ENCODE results near the gene COL1A2. TPM values are rescaled to one million over a fixed set of nuclear protein-coding genes. Genes with fewer than 3 reads are reported as not detected.

Gene COL1A2
- total RNA-seq, 1 donor from 2014 or later, result 28.0 TPM

DNA sequence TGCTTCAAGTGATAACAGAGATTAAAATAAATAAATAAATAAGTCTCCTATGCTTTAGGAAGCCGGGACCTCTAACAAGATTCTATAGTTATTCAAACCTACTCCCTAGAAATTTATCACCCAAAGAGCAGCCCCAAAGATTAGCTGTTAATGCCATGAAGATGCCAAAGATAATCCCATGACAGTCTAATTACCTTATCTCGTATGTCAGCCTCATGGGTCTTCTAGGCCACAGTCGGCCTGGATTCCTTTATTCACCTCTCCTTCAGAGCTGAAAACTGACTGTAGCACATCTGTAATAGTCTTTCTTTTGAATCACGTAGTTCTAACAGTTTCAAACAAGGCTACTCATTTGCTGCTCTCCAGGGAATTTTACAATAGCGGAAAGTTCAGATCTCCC is 24.2 kb downstream of the COL1A2 start:
- Mint-ChIP-seq H3K36me3 (peaks cover 2% of the 10 kb centered on the region), H3K4me1 (no peaks in the 10 kb centered on the region), H3K27me3 (ENCODE audit: insufficient read depth, low read depth) (no peaks in the 10 kb centered on the region), H3K27ac (no peak overlapping the region), H3K9me3 (no peaks in the 10 kb centered on the region), H3K4me3 (no peak overlapping the region)
- Histone ChIP-seq H3K79me2 (ENCODE audit: low read depth) (no peaks in the 10 kb centered on the region), H3K4me1 (no peaks in the 10 kb centered on the region), H3K9me3 (ENCODE audit: low read depth) (no peaks in the 10 kb centered on the region), H3K9ac (no peak overlapping the region), H3K36me3 (peaks cover 4% of the 10 kb centered on the region), H4K20me1 (ENCODE audit: low read depth) (no peaks in the 10 kb centered on the region), H2AFZ (replicated peaks) (no peak overlapping the region), H3K4me3 (no peak overlapping the region), H3K4me2 (no peak overlapping the region), H3K27ac (no peak overlapping the region), H3K27me3 (no peaks in the 10 kb centered on the region), H3F3A (ENCODE audit: low read depth) (no peaks in the 10 kb centered on the region)
- no peak for TF ChIP-seq EZH2phosphoT487 (IDR thresholded peaks at IDR 0.05)
- no peak for TF ChIP-seq CTCF (IDR thresholded peaks at IDR 0.05)
- TF ChIP-seq EZH2 (IDR thresholded peaks at IDR 0.05), result no peak
- no peak for DNase-seq (ENCODE audit: low spot score)

DNA sequence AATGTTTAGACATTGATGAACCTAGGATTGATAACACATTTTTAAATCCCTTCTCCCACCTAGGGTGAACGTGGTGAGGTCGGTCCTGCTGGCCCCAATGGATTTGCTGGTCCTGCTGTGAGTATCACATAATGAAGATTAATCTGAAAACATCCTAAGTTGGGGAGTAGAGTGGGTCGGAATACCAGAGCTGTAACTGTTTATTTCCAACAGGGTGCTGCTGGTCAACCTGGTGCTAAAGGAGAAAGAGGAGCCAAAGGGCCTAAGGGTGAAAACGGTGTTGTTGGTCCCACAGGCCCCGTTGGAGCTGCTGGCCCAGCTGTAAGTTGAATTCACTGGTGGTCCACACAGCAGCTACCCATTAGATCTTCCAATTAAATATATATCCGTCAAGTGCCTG is 25.6 kb downstream of the COL1A2 start:
- DNase-seq (ENCODE audit: low spot score), result no peak
- H3K27ac Mint-ChIP-seq, result no peak overlapping the region
- no peaks in the 10 kb centered on the region for H4K20me1 ChIP-seq (ENCODE audit: low read depth)
- H3K27ac ChIP-seq, result no peak overlapping the region
- peaks cover 2% of the 10 kb centered on the region for H3K36me3 Mint-ChIP-seq
- H3K4me2 ChIP-seq, result no peak overlapping the region
- no peaks in the 10 kb centered on the region for H3K9me3 Mint-ChIP-seq
- H3K27me3 ChIP-seq, result no peaks in the 10 kb centered on the region
- no peak overlapping the region for H2AFZ ChIP-seq (replicated peaks)
- no peaks in the 10 kb centered on the region for H3K27me3 Mint-ChIP-seq (ENCODE audit: insufficient read depth, low read depth)
- H3F3A ChIP-seq (ENCODE audit: low read depth), result no peaks in the 10 kb centered on the region
- no peak overlapping the region for H3K4me3 ChIP-seq
- no peak overlapping the region for H3K4me3 Mint-ChIP-seq
- H3K9me3 ChIP-seq (ENCODE audit: low read depth), result no peaks in the 10 kb centered on the region
- H3K36me3 ChIP-seq, result peaks cover 4% of the 10 kb centered on the region
- H3K79me2 ChIP-seq (ENCODE audit: low read depth), result no peaks in the 10 kb centered on the region
- no peak for TF ChIP-seq EZH2phosphoT487 (IDR thresholded peaks at IDR 0.05)
- no peak overlapping the region for H3K9ac ChIP-seq
- no peaks in the 10 kb centered on the region for H3K4me1 ChIP-seq
- no peaks in the 10 kb centered on the region for H3K4me1 Mint-ChIP-seq

DNA sequence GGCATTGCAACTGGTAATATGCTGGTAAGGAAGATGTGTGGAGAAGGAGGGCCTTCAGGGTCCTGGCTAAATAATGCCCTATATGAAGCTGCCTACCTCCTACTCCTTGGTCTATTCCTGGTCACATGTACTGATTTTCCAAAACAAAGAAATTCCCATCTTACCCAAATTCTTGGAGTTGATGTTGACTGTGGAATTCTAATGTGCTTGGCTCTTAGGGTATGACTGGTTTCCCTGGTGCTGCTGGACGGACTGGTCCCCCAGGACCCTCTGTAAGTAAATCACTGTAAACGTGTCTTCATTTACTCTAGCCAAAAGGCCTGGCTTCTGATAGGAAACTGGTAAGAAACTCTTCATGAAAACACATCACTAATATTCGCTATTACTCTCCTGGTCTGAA is 27.0 kb downstream of the COL1A2 start:
- Histone ChIP-seq H4K20me1 (ENCODE audit: low read depth) (no peaks in the 10 kb centered on the region), H3K36me3 (peaks cover 4% of the 10 kb centered on the region), H3K27me3 (no peaks in the 10 kb centered on the region), H3K27ac (no peak overlapping the region), H3F3A (ENCODE audit: low read depth) (no peaks in the 10 kb centered on the region), H3K9me3 (ENCODE audit: low read depth) (no peaks in the 10 kb centered on the region), H3K4me3 (no peak overlapping the region), H2AFZ (replicated peaks) (no peak overlapping the region), H3K79me2 (ENCODE audit: low read depth) (no peaks in the 10 kb centered on the region), H3K9ac (no peak overlapping the region), H3K4me2 (no peak overlapping the region), H3K4me1 (no peaks in the 10 kb centered on the region)
- Mint-ChIP-seq H3K4me3 (no peak overlapping the region), H3K27ac (no peak overlapping the region), H3K9me3 (no peaks in the 10 kb centered on the region), H3K36me3 (peaks cover 2% of the 10 kb centered on the region), H3K4me1 (no peaks in the 10 kb centered on the region), H3K27me3 (ENCODE audit: insufficient read depth, low read depth) (no peaks in the 10 kb centered on the region)
- TF ChIP-seq EZH2phosphoT487 (IDR thresholded peaks at IDR 0.05), result no peak
- TF ChIP-seq CTCF (IDR thresholded peaks at IDR 0.05), result no peak
- TF ChIP-seq EZH2 (IDR thresholded peaks at IDR 0.05), result no peak
- no peak for DNase-seq (ENCODE audit: low spot score)

DNA sequence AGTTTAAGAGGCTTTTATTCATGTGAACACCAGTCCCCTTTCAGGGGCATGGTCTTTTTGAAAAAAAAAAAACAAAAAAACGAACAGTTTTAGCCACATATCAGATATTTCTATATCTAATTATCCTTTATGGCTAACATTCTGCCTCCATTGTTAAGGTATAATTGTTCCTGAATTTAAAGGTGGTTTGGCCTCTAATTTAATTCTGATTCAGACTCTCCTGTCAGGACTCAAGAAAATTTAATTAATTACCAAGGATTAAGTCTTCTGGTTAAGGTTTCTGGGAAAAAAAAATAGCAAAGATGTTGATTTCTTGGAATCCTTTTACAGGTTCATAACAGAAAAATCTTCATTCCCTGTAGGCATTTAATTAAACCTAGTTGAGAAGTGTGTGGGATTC is 27.4 kb downstream of the COL1A2 start:
- H3K4me1 ChIP-seq, result no peaks in the 10 kb centered on the region
- peaks cover 2% of the 10 kb centered on the region for H3K36me3 Mint-ChIP-seq
- H3K4me3 ChIP-seq, result no peak overlapping the region
- no peak overlapping the region for H3K4me2 ChIP-seq
- no peak overlapping the region for H3K4me3 Mint-ChIP-seq
- H3K79me2 ChIP-seq (ENCODE audit: low read depth), result no peaks in the 10 kb centered on the region
- H3F3A ChIP-seq (ENCODE audit: low read depth), result no peaks in the 10 kb centered on the region
- H2AFZ ChIP-seq (replicated peaks), result no peak overlapping the region
- no peak overlapping the region for H3K27ac ChIP-seq
- H3K27me3 ChIP-seq, result no peaks in the 10 kb centered on the region
- peaks cover 4% of the 10 kb centered on the region for H3K36me3 ChIP-seq
- no peaks in the 10 kb centered on the region for H4K20me1 ChIP-seq (ENCODE audit: low read depth)
- no peaks in the 10 kb centered on the region for H3K9me3 Mint-ChIP-seq
- H3K9me3 ChIP-seq (ENCODE audit: low read depth), result no peaks in the 10 kb centered on the region
- no peak overlapping the region for H3K9ac ChIP-seq
- no peaks in the 10 kb centered on the region for H3K4me1 Mint-ChIP-seq
- no peak for DNase-seq (ENCODE audit: low spot score)
- no peaks in the 10 kb centered on the region for H3K27me3 Mint-ChIP-seq (ENCODE audit: insufficient read depth, low read depth)
- TF ChIP-seq CTCF (IDR thresholded peaks at IDR 0.05) (no peak), EZH2 (IDR thresholded peaks at IDR 0.05) (no peak), EZH2phosphoT487 (IDR thresholded peaks at IDR 0.05) (no peak)
- no peak overlapping the region for H3K27ac Mint-ChIP-seq
